Mesodermal cell (in vitro differentiated cells): Measurements from ENCODE around the gene SASH1.
A peak's percentile ranks its signal among the peaks of the same experiment; 100 is the strongest.
"Not testable (repeated sequence)": the region's sequence is repeated elsewhere in the genome, so short reads cannot be mapped to it uniquely, and the experiment has no call there.

Experiments used
- H3K27ac ChIP-seq: 2 replicates; pipeline ENCODE4 v1.7.0; 2013; ENCODE audit warnings: mild to moderate bottlenecking, low read depth, low read length, moderate library complexity; ENCODE audit not compliant: severe bottlenecking
- H3K36me3 ChIP-seq: 2 replicates; pipeline ENCODE4 v1.7.1; 2013; ENCODE audit warnings: mild to moderate bottlenecking, low read length, moderate library complexity; ENCODE audit not compliant: control insufficient read depth, insufficient read depth
- H3K4me1 ChIP-seq: one replicate; pipeline ENCODE4 v1.7.1; 2013; ENCODE audit warnings: mild to moderate bottlenecking, low read length; ENCODE audit not compliant: insufficient read depth, control insufficient read depth, poor library complexity, severe bottlenecking
- H3K4me3 ChIP-seq: 2 replicates; pipeline ENCODE4 v1.7.0; 2013; ENCODE audit warnings: low read length, control low read depth, mild to moderate bottlenecking; ENCODE audit not compliant: insufficient read depth, poor library complexity, severe bottlenecking; ENCODE audit errors: extremely low read depth
- H3K9me3 ChIP-seq: 2 replicates; pipeline ENCODE4 v1.7.1; 2013; ENCODE audit warnings: mild to moderate bottlenecking, low read length, moderate library complexity; ENCODE audit not compliant: control insufficient read depth
- WGBS, 2 experiments: methylation state at CpG; one replicate each; pipeline ENCODE4 v1.1.5; 2013; ENCODE audit warnings: missing lambda C conversion rate in 2 of 2; ENCODE audit not compliant: insufficient coverage in 2 of 2; 5-methylcytosine and 5-hydroxymethylcytosine counted together

The SASH1 gene

GRCh38 chr6:148365041-148365440 is 22.4 kb downstream of the SASH1 start:
- H3K4me1 ChIP-seq: peaks cover 22% of the 10 kb centered on the region
- H3K4me3 ChIP-seq: no peak overlapping the region
- WGBS, 2 experiments: 77 to 100% methylated on average over 2 to 3 of the region's 3 CpGs
- no peak overlapping the region for H3K27ac ChIP-seq
- H3K9me3 ChIP-seq: no peaks in the 10 kb centered on the region
- peaks cover 9% of the 10 kb centered on the region for H3K36me3 ChIP-seq

DNA sequence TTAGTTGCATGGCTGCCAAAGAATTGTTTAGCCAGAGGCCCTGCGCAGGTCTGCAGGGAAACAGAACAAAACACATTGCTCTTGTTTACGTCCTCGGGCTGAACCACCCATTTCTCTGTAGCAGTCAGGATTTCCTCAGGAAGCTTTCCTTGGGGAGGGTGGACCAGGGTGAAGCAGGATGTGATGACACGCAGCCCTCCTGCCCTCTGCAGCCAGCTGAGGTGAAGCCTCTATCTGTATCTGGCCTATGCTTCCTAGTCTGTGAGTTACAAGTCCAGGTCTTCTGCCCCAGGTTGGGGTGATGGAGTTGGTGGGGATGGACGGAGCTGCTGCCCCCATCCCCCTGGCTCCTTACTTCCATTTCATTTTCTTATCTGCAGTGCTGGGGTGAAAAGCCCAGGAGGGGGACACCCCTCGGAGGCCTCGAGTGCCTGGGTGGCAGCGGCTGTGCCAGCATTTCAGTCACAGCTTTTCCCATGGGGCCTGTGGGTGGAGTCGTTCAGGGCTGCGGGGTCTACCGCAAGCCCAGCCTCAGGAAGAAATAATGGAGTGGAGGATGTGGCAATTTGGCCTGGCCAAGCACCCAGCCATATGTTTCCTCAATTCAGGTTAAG is 24.9 kb downstream of the SASH1 start:
- peaks cover 6% of the 10 kb centered on the region for H3K36me3 ChIP-seq
- peaks cover 22% of the 10 kb centered on the region for H3K4me1 ChIP-seq
- 55 to 68% methylated on average over 6 to 7 of the region's 11 CpGs for WGBS, 2 experiments
- H3K27ac ChIP-seq: peak overlapping the region; percentile 63
- H3K4me3 ChIP-seq: no peak overlapping the region
- no peaks in the 10 kb centered on the region for H3K9me3 ChIP-seq

- Histone ChIP-seq H3K36me3 (peaks cover 6% of the 10 kb centered on the region), H3K4me1 (peaks cover 10% of the 10 kb centered on the region), H3K9me3 (no peaks in the 10 kb centered on the region), H3K27ac (no peak overlapping the region), H3K4me3 (no peak overlapping the region)
- WGBS, 2 experiments: 100% methylated on average over 2 of the region's 2 CpGs
These were observed 27.5 kb downstream of the SASH1 start for GRCh38 chr6:148370176-148370575.

- Histone ChIP-seq H3K27ac (no peak overlapping the region), H3K9me3 (no peaks in the 10 kb centered on the region), H3K4me3 (no peak overlapping the region), H3K4me1 (no peaks in the 10 kb centered on the region), H3K36me3 (peaks cover 9% of the 10 kb centered on the region)
- 90 to 91% methylated on average over 1 to 2 of the region's 5 CpGs for WGBS, 2 experiments
These were observed 31.6 kb downstream of the SASH1 start for GRCh38 chr6:148374040-148374774.

DNA sequence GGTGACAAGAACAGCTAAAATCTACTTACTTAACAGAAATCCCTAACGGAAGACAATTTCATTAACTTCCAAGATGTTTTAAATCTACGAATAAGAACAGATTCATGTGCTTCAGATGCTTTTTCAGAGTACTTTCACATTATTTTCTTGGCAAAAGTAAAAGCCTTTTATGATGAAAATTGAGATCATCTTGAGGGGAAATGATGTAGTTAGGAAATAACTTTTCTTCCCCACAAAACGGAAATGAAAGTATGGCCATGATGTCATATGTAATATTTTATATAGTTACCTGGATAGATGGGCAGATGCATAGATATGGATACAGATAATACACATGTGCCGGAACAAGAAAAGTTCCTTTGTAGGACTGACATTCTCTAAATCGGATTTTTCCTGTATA is 32.8 kb downstream of the SASH1 start:
- peaks cover 9% of the 10 kb centered on the region for H3K36me3 ChIP-seq
- H3K4me1 ChIP-seq: peaks cover 5% of the 10 kb centered on the region
- 92% methylated on average over 2 of the region's 5 CpGs; no CpG with 5 or more reads in 1 of the 2 experiments for WGBS, 2 experiments
- no peak overlapping the region for H3K4me3 ChIP-seq
- H3K27ac ChIP-seq: no peak overlapping the region
- no peaks in the 10 kb centered on the region for H3K9me3 ChIP-seq

DNA sequence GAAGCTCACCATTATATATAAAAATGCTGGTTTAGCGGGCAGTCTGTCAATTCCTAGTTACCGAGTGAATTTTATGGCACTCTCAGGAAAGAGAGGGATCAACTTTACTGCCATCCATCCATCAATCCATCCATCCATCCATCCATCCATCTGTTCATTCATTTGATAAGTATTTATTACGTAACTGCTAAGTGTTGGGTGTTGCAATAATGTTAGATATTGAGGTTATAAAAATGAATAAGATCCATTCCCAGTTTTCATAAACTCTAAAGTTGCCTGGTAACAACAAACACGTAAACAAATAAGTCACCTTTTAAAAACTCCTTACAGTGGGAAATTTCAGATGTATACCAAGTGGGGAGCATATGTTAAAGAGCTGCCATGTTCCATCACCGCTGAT is 36.8 kb downstream of the SASH1 start:
- Histone ChIP-seq H3K36me3 (peaks cover 7% of the 10 kb centered on the region), H3K4me1 (peaks cover 11% of the 10 kb centered on the region), H3K9me3 (no peaks in the 10 kb centered on the region), H3K27ac (no peak overlapping the region), H3K4me3 (no peak overlapping the region)
- 100% methylated on average over 1 to 2 of the region's 5 CpGs for WGBS, 2 experiments

- Histone ChIP-seq H3K4me1 (peaks cover 11% of the 10 kb centered on the region), H3K9me3 (no peaks in the 10 kb centered on the region), H3K36me3 (peaks cover 7% of the 10 kb centered on the region), H3K4me3 (no peak overlapping the region), H3K27ac (no peak overlapping the region)
- WGBS, 2 experiments: 93 to 95% methylated on average over 7 to 8 of the region's 11 CpGs
These were observed 37.5 kb downstream of the SASH1 start for GRCh38 chr6:148379966-148380713.

- peaks cover 11% of the 10 kb centered on the region for H3K4me1 ChIP-seq
- not testable (repeated sequence) for H3K36me3 ChIP-seq, H3K27ac ChIP-seq, H3K9me3 ChIP-seq, H3K4me3 ChIP-seq
- WGBS, 2 experiments: 90 to 98% methylated on average over 7 to 9 of the region's 9 CpGs
These were observed 39.4 kb downstream of the SASH1 start for GRCh38 chr6:148382051-148382450.

GRCh38 chr6:148382861-148383260 is 40.2 kb downstream of the SASH1 start:
- Histone ChIP-seq H3K4me3 (no peak overlapping the region), H3K9me3 (no peaks in the 10 kb centered on the region), H3K27ac (no peak overlapping the region), H3K4me1 (peaks cover 11% of the 10 kb centered on the region), H3K36me3 (peaks cover 4% of the 10 kb centered on the region)
- 94 to 98% methylated on average over 4 to 5 of the region's 9 CpGs for WGBS, 2 experiments

DNA sequence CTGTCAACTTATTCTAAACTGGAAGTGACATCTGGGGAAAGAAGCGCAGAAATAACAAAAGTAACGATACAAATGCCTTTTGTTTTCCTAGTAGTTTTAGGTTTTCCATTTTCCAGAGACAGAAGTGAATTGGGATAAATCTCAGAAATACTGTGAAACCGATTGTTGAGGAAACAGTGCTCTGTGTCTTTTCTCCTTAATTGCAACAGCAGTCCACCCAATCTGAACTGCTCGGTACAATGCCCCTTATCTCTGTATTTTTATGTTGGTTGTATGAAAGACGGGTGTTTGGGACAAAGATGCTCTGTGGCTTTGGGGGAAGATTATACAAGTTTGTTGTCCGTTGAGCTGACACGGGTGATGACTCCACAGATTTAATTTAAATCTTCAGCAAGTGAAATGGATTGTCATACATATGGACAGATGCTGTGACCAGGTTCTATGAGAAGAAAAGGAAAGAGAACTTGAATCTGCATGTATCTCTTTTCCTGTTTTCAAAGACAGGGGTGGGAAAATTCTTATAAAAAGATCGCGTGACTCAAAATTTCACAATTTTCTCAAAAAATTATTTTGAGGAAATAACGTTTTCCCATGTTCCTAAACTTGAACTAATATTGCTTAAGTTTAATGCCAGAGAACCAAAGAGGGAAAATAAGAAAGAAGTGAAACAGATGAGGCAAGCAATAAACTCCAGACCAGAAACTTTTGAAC is 41.2 kb downstream of the SASH1 start:
- Histone ChIP-seq H3K4me3 (no peak overlapping the region), H3K36me3 (peaks cover 4% of the 10 kb centered on the region), H3K9me3 (no peaks in the 10 kb centered on the region), H3K4me1 (peaks cover 11% of the 10 kb centered on the region), H3K27ac (no peak overlapping the region)
- WGBS, 2 experiments: 94 to 98% methylated on average over 5 to 6 of the region's 10 CpGs
